Frontal cortex (tissue), 4 donors: ENCODE measurements around the gene CBX8. TPM values are rescaled to one million over a fixed set of nuclear protein-coding genes. Genes with fewer than 3 reads are reported as not detected.
"Not testable (repeated sequence)": the region's sequence is repeated elsewhere in the genome, so short reads cannot be mapped to it uniquely, and the experiment has no call there.

Experiments used
- DNase-seq, 2 donors: peaks; one replicate each; pipeline ENCODE4 v3.0.0; 2012; ENCODE audit warnings: low spot score in 2 of 2
- FAIRE-seq: peaks from 2 replicates; lab custom pipeline; 2012; peaks lifted over from hg19 to GRCh38; lab: Jason Lieb, UNC
- total RNA-seq: library from RNA; depleted of rRNA; stranded (reverse); fragments of >200 nt; gene quantifications from one replicate; pipeline ENCODE4 v1.2.3, GENCODE V29; 2014
- donor health status: control.
- donor health status: control.
- donor health status: control.

CBX8 gene
- total RNA-seq, 1 donor from 2014 or later: 7.7 TPM

DNA sequence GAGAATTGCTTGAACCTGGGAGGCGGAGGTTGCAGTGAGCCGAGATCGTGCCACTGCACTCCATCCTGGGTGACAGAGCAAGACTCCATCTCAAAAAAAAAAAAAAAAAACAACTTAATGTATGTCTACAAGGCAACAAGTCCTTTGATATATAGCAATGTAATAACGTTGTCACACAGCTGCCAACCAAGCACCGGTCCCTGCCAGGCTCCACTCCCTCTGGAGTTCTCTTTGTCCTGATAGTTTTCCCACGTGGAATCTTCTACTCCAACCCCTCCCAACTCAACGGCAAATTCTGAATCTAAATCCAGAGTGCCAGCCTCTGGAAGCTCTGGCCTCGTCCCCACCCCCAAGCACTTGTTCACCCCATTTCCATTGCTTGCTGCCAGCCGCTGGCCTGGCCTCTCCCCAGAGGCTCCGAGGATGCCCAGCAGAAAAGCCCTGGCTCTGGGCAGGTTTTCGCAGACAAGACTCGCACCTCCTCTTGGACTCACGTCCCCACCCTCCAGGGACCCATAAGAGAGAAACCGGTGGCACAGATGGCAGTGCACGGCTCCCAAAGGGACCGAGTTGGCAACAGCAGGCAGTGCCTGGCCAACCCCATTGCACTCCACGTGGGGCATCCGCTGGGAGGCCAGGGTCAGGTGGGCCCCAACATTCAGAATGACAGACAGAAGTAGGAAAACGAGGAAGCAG is 34.8 kb downstream of the CBX8 start:
- FAIRE-seq: no peak
- DNase-seq: no peak

DNA sequence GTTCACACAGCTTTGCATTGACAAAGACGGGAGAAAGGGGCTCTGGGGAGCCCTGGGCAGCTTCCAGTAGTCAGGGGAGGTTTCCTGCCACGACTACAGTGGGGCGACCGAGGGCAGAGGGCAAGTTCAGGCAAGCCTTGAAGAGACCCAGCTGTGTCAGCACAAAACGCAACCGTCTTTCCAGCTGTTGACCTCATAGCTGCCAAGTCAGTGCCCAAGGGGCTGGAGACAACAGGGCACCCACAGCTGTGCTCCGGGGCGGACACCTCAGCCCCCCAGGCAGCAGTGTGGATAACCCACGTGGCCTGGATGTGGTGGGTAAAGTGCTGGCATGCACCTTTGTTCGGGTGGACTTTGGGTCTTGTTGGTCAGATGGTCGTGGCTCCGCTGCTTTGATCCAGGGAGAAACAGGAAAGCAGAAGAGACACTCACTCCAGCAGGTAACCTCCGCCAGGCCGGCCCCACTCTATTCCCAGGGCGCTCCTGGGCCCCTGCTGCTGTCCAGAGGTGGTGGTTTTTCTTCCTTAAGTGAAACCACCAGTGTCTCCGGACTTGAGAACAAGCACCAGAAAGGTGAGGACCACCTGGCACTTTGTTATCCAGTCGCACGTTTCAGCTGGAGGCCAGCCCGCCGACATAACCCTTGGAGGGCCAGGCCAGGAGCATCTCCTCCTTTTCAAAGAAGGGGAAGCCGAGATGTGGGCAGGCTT is 36.5 kb downstream of the CBX8 start:
- FAIRE-seq: no peak

DNA sequence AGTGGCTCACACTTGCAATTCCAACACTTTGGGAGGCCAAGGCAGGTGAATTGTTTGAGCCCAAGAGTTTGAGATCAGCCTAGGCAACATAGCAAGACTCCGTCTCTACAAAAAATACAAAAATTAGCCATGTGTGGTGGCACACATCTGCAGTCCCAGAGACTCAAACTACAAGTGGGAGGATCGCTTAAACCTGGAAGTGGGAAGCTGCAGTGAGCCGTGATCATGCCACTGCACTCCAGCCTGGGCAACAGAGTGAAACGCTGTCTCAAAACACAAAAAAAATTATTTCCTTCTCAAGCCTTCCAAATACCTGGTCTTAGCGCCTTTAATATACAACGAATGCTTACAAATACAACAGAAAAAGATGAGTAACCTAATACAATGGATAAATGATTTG is 38.6 kb downstream of the CBX8 start:
- DNase-seq (no peak), FAIRE-seq (no peak)

More for the DNA sequence above, 36.5 kb downstream of the CBX8 start:
- DNase-seq: no peak

DNA sequence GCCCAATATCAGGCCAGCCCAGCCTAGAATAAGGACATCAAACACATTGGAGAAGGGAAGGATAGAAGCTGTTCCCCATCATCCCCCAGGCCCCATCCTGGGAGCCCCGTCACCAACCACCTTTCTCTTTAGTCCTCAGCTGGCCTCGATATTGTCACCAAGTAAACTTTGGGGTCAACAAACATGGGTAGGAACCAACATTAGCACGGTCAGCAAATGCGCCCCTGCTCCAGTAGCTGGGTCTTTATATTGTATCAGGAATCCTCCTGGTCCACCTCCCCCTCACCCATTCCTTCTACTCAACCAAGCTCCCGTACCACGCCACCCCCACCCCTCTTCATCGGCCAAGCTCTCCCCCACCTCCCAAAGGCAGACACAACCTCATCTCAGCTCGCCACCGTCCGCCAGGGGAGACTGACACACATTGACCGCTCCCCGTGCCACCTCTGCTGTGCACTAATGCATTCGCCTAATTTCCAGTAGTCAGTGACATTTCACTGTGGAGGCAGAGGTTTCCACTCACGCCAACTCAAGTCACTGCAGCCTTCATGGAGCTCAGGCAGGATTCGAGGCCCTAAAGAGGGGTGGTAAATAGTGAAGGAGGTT is 39.6 kb downstream of the CBX8 start:
- FAIRE-seq: no peak

DNA sequence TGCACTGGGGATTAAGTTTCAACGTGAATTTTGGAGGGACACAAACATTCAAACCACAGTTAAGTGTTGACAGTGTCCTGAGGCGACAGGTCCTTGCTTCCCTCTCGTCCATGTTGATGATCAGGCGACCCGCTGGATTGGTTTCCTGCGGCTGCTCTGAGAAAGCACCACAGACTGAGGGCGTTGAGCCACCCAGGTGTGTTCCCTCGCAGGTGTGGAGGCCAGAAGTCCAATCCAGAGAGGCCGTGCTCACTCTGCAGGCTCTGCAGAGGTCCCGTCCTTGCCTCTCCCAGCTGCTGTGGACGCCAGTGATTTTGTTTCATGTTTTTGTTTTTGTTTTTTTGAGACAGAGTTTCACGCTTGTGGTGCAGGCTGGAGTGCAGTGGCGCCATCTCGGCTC is 41.3 kb downstream of the CBX8 start:
- FAIRE-seq (no peak), DNase-seq (no peak)

More for the DNA sequence above, 39.6 kb downstream of the CBX8 start:
- no peak for DNase-seq

DNA sequence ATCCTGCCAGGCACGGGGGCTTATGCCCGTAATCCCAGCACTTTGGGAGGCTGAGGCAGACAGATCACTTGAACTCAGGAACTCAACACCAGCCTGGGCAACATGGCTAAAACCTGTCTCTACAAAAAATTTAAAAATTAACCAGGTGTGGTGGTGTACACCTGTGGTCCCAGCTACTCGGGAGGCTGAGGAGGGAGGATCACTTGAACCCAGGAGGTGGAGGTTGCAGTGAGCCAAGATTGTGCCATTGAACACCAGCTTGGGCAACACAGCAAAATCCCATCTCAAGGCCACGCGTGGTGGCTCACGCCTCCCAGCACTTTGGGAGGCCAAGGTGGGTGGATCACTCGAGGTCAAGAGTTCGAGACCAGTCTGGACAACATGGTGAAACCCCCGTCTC is 42.0 kb downstream of the CBX8 start:
- not testable (repeated sequence) for FAIRE-seq, DNase-seq

DNA sequence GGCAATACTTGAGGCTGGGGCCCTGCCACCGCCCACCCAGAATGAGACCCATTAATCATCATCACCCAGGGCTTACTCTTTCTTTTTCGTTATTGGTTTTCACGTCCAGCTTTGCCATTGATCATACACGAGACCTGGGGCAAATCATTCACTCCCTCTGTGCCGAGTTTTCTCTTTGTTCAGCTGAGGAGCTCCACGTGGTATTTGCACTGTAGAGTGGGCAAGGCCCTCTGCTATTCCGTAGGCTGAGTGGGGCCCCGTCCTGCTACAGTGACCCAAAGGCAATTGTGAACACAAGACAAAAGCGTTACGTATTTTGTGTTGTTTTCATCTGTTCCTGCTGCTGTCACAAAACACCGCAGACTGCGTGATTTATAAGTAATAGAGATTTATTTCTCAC is 42.5 kb downstream of the CBX8 start:
- DNase-seq: no peak
- FAIRE-seq: no peak

DNA sequence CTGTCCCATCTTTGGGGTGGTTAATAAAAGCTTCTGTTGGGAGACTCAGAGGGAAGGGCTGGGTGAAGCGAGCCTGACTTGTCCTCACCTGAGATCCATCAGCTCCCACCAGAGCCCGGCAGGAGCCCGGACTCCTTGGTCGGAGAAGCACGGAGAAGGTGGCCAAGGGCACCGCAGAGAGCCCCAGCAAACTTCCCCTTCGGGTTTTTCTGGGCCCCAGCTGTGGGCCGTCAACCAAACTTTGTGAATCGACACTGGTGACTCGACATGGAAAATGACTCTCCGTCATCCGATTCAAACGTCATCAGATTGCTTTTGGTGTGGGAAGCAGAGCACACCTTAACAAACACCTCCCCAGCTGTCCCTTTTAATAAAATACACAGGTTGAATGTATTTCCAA is 44.7 kb downstream of the CBX8 start:
- DNase-seq: no peak
- no peak for FAIRE-seq

DNA sequence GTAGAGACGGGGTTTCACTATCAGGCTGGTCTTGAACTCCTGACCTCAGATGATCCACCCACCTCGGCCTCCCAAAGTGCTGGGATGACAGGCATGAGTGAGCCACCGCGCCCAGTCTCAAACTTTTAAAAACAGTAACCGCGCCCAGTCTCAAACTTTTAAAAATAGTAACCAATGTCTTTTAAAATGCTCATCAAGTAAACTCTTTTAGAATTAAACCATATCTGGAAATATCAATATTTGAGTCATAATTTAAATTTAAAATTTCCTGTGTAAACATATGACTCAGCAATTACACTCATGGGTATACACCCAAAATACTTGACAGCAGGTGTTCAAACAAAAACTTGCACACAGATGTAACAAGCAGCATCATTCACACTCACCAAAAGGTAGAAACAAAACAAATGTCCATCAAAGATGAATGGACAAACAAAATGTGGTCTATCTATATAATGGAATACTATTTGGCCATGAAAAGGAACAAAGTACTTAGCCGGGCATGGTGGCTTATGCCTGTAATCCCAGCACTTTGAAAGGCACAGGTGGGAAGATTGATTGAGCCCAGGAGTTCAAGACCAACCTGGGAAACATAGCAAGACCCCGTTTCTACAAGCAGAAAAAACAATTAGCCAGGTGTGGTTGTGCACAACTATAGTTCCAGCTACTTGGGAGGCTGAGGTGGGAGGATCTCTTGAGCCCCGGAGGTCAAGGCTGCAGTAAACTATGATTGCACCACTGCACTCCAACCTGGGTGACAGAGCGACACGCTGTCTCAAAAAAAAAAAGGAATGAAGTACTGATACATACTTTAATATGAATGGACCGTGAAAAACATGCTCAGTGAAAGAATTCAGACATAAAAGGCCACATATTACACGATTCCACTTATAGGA is 46.0 kb downstream of the CBX8 start:
- DNase-seq (no peak), FAIRE-seq (no peak)

DNA sequence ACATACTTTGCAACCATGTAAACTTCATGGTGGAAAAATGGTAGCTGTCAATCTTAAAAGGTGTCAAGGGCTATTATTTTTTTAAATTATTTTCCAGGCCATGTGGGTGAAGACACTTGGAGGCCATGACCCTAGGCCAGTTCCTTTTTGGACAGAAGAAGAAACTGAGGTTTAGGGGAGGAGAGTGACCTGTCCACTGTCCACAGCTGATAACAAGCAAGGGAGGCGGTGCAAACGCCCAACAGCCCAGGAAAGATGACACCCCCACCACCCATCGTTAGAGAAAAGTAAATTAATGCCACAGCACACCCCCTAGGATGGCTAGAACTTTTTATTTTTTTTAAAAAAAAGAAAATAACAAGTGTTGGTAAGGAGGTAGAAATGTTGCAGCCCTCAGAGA is 46.9 kb downstream of the CBX8 start:
- DNase-seq: no peak
- FAIRE-seq: no peak

DNA sequence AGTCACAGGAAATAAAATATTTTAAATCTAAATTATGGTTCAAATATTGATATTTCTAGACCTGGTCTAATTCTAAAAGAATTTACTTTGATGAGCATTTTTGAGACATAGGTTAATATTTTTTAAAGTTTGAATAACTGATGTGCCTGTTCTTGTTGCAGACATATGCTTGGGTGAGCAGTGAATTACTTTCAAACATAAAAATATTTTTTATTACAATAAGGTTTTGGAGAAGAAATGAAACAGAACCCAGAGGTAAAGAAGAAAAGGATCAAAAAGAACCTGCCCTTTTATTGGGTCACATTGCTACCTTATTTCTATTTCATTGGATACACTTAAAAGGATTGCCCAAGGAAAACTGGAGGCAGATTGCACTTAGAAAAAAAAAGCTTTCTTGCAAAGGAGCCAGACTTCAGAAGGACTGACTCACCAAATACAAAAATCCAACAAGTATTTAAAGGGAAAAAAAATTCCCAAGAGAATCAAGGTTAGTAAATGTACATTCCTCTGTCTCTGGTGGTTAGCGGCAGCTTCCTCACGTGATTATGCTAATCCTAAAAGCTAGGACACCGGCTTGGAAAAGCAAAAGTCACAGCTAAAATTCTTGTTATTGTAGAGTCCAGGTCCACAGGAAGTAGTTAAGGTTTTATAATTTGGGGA is 47.6 kb downstream of the CBX8 start:
- DNase-seq: no peak
- FAIRE-seq: no peak

DNA sequence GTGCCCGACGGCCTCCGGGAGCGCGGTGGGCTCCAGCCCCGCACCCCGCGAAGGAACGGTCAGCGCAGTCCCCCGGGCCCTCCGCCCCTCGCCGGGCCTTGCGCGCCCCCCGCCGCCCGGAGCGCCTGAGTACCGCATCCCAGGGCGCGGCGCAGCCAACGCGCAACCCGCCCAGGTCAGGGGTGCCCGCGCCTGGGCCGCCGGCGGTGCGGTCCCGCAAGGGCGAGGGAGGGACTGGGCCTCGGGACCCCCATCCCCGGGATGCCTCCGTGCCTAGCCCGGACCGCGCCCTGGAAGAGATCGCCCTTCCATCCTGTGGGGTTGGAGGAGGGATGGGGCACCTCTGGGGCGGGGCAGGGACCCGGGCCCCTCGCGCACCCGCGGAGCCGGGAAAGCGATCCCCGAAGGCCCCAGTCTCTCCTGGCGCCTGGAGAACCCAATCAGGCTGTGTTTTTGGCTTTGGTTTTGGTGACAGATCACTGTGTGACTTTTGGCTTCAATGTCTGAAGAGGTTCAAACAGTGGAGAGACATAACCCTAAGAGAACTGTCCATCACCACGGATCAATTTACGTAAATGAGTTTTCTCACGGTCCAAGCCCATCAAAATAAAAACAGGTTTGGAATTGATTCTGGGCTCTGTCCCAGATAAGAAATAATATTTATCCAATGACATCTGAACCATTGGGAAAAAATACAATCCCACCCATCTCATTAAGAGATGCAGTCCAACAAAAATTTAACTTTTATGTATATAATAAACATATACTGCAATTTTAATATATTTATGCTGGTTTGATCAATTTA is 48.4 kb downstream of the CBX8 start:
- DNase-seq (no peak), FAIRE-seq (no peak)

DNA sequence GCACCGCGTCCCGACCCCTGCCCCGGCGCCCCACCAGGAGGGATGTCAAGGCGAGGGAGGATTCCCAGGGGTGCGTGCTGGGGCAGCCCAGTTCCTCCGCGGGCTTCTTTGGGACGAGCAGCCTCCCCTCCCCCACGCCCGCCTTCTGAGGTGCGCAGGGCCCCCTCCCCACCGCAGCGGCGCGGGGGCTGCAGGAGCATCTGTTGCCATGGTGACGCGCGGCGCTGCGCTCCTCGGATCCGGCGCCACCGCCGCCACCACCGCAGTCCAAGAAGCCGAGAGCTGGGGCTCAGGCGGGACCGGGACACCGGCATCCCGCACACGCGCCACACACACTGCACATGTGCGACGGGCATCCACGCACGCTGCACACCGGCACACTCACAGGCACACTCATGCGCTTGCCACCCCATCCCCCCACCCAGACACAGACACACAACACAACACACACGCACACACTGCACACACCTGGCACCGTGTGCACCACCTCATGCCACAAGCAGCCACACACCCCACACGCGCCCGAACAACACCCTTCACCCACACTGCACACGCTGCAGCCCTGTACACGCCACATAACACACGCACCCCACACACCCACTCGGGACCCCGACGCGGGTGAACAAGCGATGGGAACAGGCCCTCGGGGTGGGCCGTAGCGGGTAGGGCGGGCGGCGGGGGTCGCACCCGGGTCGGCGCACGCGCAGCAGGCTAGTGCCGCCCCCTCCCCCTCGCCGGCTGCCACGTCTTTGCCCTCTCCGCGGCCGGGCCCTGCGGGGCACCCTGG is 49.2 kb downstream of the CBX8 start:
- no peak for FAIRE-seq
- DNase-seq: peak; percentile 39 to 56

DNA sequence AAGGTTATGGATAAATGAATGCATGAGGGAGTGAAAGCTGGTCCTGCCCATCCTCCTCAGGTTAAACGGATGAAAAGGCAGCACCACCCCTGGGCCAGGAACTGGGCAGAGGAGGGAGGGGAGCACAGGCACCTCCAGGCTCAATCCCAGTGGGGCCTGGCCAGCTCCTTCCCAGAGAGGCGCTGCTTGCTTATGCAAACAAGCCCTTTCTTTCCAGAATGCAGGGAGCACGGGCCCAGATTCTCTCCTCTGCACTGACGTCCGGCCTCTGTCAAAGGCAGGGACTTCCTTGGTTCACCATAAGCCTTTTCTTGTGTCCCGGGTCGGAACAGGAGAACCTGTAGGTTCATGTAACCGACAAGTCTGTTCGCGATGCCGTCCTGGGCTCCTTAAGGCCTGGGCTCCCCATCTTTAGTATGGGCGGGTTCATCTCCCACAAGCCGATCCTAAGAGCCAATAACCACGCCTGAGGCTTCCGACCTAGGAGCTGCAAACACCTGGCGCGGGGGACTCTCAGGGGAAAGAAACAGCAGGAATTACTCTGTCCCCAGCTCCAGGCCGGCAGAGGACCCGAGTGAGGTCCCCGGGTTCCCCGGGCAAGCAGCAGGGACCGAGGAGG is 49.9 kb downstream of the CBX8 start:
- FAIRE-seq (no peak), DNase-seq (no peak)

DNA sequence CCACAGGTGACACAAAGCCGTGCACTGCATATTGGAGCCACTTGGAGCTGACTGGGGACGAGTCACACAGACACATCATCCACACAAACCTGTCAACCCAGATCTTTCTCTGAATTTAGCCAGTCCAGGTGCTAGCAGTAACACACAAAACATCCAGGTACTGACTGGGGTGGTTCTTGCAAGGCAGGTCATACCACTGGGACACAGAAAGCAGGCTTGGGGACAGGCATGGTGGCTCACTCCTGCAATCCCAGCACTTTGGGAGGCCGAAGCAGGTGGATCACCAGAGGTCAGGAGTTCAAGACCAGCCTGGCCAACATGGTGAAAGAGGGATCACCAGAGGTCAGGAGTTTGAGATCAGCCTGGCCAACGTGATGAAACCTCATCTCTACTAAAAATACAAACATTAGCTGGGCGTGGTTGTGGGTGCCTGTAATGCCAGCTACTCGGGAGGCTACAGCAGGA is 51.2 kb downstream of the CBX8 start:
- FAIRE-seq: no peak
- no peak for DNase-seq

DNA sequence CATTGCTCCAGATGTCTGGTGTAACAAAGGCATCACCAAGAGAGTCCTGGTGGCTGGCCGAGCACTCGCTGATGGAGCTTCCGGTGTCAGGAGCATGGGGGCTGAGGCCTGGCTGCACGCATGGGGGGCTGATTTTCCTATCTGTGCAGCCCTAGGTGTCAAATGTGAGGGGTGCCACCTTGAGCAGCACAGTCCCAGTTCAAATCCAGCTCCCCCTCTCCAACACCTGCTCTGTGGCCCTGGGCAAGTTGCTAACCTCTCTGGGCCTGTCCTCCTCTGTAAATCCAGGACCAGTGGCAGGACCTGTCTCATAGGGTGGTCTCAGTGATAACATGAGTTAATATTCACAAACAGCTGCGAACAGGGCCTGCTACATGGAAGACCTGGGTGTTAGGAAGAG is 53.3 kb downstream of the CBX8 start:
- no peak for FAIRE-seq
- no peak for DNase-seq

DNA sequence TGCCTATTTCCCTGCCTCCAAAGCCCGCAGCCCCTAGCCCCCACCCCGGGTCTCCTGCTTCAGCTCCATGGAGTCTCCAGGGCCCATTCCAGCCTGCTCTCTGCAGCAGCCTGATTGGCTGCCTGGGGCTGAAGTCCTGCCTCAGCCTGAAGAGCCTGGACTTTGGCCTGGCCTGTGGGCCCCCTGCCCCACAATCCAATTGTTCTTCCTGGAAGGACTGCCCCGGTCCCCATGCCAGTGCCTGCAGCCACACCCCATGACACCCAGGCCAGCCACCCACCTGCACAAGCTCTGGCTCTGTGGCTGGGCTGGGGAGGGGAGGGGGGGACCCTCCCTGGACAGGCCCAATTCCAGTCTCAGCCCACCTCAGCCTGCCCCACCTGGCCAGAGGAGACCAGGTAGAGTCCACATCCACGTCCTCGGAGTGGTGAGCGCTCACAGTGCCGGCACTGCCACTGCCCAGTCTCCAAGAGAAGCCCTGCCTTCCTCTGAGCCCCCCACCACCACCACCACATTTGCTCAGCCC is 53.9 kb downstream of the CBX8 start:
- DNase-seq (no peak), FAIRE-seq (no peak)

DNA sequence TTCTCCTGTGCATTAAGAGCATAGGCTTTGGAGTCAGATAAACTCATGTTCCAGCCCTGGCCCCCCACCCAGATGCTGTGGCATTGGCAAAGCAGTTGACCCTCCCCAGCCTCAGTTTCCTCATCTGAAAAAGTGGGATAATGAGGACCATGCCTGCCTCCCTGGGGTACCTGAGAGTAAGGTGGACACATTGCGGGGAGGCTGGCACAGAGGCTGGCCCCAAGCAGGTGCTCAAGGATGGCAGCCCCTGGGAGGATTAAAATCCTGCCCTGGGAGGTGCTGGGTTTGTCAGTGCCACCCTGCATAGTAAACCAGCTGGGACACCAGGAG is 54.3 kb downstream of the CBX8 start:
- FAIRE-seq: no peak

More for the DNA sequence above, 54.3 kb downstream of the CBX8 start:
- no peak for DNase-seq
